Left cardiac atrium (tissue), 4 donors: ENCODE measurements around the gene KIAA1217. TPM values are rescaled to one million over a fixed set of nuclear protein-coding genes. Genes with fewer than 3 reads are reported as not detected.
"Not testable (repeated sequence)": the region's sequence is repeated elsewhere in the genome, so short reads cannot be mapped to it uniquely, and the experiment has no call there.

ENCODE experiments used
- ATAC-seq, 2 donors: fragments of 200-7000 bp; cut with Tn5 transposase; one replicate each; pipeline ENCODE4 v1.9.1; 2020; ENCODE audit warnings: mild to moderate bottlenecking in 2 of 2, moderate library complexity in 2 of 2
- DNase-seq: peaks from one replicate; pipeline ENCODE4 v3.0.0-alpha.2; 2020
- intact Hi-C, 2 donors: fragments of 100-400 bp; cut with DNase I; formaldehyde crosslinking; loops; one replicate each; pipeline versions ENCODE4 v1.14.1 to v1.15.1; 2022 to 2023
- total RNA-seq, 2 donors: library from RNA; stranded (reverse); fragmentation: NEBNext Ultra II Directional; extraction: Animal tissue kit (Norgen Biotek cat#: 25700); gene quantifications; one replicate each; pipeline ENCODE4 v1.2.1, GENCODE V29; 2021
- donor health status: DM: no; HTN: yes; CAD: no.
- donor health status: DM: no; HTN: yes; CAD: no; lungs with severe emphysema.
- donor health status: DM: yes; HTN: yes; CAD: no.
- donor health status: Dilated cardiomyopathy.

Gene KIAA1217
- total RNA-seq, 2 donors from 2014 or later = 19.5 to 32.6 TPM

DNA sequence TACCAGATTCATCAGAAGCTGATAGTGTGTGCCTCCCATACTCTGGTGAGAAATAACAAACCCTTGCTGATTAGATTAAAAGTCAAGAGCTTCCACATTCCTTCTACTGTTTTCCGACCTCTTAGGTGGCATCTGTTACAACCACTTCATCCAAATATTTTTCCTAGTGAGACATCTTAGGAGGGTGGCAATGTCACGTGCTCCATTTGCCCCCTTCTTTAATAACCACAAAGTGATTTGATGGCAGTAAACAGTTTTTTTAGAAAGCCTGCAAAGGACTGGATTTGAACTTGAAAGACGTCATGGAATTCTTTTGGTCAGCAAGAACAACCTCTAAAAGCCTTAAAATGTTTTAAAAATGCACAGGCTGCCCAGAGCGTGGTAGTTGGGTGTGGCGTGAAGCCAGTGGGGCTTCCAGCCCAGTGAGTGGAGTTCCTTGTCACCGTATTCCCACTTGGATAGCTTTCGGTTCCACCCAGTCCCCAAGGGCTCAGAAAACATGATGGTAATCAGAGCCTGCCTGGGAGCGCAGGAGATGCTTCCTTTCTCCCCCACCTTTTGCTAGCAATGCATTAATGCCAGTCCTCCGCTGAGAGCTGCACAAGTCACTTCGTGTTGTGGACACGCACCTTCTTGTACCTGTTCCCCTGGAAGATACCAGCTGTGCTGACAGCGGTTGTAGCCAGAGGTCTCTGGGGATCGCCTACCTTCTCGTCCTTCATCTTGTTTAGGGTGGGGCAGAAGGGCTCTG, 256.4 kb downstream of the KIAA1217 start:
- no peak for ATAC-seq
- intact Hi-C loops = no loop called here
- no peak for DNase-seq

DNA sequence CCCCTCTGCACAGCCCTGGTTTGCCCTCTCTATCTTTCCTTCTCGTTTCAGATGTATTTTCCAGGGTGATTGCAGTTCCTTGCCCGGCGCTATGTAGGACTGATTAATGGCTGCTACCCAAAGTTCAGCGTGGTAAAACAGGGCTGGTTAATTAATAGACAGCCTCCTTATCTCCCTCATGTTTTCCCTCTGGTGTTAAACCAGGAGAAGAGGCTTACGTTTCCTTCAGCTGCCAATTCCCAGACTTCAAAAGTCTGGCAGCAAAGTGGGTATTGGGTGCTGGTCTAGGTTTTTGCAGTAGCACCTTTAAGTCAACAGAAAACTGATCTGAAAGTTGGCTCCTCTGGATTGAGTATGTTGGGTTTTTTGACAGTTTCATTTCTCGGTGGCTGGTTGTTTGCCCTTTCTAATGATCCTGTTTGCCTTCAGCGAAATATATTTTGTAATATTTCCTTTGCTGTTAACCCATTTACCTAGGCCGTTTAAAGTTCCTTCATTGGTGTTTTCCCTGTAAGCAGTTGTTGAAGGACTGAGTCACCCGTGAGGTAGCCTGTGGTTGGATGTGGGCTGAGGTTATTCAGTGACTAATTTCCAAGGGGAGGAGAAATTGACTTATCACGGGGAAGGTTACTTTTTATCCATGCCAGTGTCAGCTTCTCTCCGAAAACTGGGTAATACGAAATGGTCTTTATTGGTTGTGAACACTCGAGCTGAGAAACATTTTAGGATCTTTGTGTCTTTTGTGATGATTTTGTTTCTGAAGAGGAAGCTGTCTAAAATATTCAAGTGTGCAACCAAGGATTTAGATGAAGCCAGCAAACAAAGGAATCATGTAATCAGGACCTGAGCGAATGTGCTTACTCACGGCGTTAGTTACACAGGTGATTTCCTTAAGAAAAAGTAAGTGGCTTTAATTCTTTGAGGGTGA, 257.2 kb downstream of the KIAA1217 start:
- DNase-seq = no peak
- peak in 1 of 2 donors; percentile 87 for ATAC-seq
- intact Hi-C loops = no loop called here

DNA sequence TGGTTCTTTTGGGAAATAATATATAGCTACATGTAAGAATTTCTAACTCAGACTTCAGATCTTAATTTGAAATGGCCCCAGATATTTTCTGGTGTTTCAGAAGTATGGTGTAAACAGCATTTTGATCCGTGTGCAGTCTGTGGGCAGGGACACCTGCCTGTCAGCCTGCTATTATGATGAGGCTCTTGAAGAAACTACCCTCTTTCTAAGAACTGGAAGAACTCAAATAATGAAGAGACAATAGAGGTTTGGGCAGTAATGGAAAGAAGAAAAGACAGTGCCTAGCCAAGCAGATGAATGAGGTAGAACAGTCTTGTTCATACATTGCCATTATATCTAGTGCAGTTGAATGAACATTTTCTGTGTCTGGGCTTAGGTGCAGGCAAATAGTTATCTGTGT, 258.2 kb downstream of the KIAA1217 start:
- ATAC-seq (no peak), DNase-seq (no peak)
- intact Hi-C loops = no loop called here

DNA sequence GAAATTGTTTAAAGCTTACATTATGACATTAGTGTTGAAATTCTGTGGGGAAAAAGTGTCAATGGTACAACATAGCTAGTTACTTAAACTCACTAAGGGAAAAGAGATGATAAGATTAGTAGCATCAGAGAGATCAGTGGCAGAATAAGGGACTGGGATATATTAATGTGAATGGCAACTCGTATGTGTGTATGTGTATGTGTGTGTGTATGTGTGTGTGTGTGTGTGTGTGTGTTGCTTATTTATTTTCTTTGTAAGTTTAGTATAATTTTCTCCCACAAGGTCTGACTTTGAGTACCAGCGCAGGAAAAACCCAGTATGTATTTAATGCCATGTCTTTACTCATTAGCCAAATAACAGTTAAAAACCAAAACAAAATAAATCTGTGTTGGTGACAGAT, 258.7 kb downstream of the KIAA1217 start:
- DNase-seq = no peak
- no peak for ATAC-seq
- intact Hi-C loops = no loop called here

DNA sequence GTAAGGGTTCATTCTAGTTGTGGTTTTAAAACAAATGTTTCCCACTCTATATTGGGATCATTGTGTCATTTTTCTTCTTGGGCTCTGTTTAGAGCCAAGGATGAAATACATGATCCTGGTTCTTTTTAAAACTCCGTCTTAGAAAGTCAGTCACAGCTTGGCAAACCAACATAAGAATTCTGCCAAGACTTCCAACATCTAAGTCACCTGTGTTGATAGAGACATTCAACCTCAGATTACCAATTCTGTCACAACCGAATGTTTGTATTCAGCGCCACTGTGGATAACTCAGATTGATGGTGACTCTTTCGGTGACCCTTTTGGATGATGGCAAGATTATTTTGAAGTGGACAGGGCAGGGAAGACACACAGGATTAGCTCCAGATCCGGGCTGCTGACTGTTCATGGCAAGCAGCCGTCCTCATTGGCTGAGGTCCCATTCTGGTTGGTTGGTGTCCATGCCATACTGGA, 259.4 kb downstream of the KIAA1217 start:
- peak in 1 of 2 donors; percentile 25 for ATAC-seq
- intact Hi-C loops = no loop called here
- DNase-seq = no peak

DNA sequence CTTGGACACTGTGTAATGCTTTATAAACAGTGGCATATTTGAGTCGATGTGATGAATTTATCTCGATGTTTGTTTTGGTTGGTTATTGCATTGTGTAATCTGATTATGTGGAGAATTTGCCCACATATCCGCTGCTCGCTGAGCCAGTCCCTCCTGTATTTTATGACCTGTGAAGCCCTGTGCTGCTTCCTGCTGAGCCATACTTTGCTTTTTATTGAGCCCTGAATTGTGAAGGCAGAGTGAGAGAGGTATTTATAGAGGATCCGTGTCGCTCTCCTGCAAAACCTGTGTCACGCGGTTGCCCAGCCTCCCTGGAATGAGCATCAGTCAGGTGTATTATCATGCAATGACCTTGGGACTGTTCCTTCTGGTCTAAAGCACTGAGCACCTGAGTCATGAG, 261.1 kb downstream of the KIAA1217 start:
- intact Hi-C loops = no loop called here
- ATAC-seq = no peak

DNA sequence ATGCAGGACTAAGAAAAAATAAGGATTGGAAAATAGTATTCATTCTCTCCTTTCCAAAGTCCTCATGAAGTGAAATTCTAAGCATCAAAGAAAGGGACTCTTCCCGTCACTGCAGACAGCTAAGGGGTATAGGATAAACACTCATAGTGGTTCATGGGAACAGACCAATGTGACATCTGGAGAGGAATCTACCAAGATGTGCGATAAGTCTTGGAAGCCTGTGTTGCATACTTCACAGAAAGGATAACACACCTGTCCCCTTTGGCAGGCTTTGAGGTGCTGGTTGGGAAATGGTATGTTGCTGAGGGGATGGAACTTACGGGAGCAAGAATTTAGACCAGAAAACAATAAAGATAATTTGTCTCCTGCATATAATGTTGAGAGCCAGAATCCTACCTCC, 266.7 kb downstream of the KIAA1217 start:
- no peak for DNase-seq
- no peak for ATAC-seq
- intact Hi-C loops = no loop called here

More for the DNA sequence above, 261.1 kb downstream of the KIAA1217 start:
- DNase-seq = no peak

DNA sequence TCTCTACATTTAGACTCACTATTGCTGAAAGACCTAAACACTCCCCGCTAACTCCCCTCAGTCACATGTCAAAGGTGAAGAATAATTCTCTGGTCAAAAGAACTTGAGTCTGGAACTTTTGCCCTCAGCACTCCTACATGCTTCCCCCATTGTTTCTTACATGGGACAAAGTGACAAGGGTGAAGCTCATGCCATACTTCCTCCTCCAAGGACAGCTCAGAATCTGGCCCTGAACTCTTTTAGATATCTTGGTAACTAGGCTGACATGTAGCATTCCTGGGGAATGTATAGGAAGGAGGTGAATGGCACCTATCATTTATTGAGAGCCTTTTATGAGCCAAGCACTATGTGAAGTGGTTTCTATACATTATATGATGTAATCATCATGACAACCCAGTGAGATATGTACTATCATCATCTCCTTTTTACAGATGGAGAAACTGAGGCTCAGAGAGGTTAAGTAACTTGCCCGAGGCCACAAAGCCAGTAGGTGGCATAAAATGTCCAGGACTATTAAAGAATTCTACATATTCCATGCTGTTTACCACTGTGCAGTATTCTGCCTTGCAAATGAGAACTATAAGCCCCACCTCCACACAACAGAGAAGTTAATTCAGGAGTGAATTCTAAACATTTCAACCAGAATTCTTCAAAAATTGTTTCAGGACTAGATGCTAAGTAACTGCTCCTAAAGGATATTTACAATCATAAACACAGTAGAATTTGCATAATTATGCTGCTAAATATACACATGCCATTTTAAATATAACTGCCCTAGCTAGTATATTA, 268.2 kb downstream of the KIAA1217 start:
- no peak for ATAC-seq

DNA sequence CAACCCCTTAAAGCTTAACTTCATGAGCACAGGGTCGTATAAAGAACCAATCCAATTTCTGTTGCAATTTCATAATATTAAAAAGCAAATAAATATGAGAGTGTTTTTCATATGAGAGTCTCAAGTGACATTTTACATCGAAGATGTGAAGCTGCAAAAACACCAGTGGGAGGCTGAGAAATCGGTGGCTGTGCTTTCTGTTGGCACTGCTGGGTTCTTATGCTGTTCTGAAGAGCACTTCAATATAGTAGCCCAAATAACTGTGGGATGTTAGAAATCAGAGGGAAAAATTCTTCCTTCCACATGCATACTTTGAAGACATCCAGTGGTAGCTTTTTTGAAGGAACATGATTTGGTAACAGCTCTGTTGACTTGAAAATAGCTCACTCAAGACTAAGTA, 269.0 kb downstream of the KIAA1217 start:
- DNase-seq = no peak
- intact Hi-C loops = no loop called here
- ATAC-seq = no peak

More for the DNA sequence above, 268.2 kb downstream of the KIAA1217 start:
- no peak for DNase-seq
- intact Hi-C loops = no loop called here

DNA sequence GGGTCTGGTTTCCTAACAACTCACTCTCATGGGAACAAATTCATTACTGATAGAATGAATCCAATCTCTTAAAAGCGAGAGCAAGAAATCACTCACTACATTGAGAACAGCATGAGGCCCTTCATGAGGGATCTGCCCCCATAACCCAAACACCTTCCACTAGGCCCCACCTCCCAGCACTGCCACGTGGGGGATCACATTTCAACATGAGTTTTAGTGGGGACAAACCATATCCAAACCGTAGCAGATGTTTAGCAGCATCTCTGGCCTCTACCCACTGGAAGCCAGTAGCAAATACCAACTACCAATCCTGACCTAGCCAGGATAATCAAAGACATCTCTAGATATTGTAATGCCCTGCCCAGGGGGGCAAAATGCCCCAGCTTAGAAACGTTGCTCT, 270.9 kb downstream of the KIAA1217 start:
- intact Hi-C loops = no loop called here
- ATAC-seq (no peak), DNase-seq (no peak)

DNA sequence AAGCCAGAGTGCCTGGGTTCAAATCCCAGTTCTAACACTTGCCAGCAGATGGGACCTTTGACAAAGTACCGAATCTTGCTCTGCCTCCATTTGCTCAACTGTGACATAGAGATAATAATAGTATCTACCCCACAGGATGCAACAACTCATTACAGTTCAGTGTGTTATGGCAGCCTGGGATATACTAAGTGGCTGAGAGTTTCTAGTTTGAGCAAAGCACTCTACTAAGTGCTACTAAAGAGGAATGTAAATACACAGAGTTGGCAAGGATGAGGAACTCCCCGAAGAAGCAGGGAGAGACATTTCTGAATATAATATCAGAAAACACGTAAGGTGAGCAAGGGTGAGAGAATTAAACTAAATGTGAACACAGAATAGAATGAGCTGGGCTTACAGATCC, 271.5 kb downstream of the KIAA1217 start:
- intact Hi-C loops = no loop called here
- ATAC-seq = no peak

DNA sequence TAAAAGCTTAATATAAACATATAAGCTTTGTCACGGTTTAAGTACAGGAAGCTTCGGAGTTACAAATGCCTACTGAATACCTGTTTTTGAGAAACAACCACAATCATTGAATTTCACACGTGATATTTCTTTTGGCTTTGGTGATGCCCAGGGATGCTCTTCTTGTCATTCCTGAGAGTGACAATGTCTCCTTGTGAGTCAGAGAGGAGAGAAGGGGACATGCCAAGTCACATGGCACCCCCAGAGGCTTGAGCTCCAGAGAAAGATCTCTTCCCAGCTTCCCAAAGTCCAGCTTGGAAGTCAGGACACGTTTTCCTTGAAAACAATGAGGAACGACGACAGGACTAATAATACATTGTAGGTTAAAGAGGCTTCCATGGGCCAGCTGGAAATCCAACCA, 272.3 kb downstream of the KIAA1217 start:
- ATAC-seq = no peak
- no peak for DNase-seq
- intact Hi-C loops = no loop called here

More for the DNA sequence above, 271.5 kb downstream of the KIAA1217 start:
- no peak for DNase-seq

DNA sequence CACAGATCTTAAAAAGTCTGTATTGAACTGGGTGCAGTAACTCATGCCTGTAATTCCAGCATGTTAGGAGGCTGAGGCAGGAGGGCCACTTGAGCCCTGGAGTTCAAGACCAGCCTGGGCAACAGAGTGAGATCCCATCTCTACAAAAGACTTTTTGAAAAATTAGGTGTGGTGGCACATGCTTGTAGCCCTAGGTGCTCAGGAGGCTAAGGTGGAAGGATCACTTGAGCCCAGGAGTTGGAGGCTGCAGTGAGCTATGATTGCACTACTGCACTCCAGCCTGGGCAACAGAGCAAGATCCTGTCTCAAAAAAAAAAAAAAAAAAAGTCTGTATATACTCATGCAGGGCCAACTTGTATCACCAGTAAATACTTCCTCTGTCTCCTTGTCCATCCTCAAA, 273.8 kb downstream of the KIAA1217 start:
- DNase-seq, intact Hi-C loops, ATAC-seq: not testable (repeated sequence)

DNA sequence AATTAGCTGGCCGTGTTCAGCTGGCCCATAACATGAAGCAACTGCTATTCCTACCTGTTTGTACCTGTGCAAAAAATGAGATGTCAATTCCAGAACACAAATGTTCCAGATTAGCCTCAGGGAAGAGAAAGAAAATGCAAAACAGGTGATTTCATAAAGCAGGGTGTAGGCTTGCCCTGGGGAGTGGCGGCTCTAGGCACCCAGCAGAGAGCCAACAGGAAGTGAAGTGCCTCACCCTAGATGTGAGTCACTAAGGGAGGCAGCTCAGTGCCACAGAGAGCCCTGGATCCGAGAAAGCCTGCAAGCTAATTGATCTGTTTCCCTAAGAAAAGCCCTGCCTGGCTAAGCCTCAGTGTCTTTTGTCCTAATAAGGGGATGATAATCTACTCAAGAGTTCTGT, 274.8 kb downstream of the KIAA1217 start:
- DNase-seq = peak; percentile 31
- ATAC-seq = peak; percentile 46 to 95
- intact Hi-C loops = no loop called here

DNA sequence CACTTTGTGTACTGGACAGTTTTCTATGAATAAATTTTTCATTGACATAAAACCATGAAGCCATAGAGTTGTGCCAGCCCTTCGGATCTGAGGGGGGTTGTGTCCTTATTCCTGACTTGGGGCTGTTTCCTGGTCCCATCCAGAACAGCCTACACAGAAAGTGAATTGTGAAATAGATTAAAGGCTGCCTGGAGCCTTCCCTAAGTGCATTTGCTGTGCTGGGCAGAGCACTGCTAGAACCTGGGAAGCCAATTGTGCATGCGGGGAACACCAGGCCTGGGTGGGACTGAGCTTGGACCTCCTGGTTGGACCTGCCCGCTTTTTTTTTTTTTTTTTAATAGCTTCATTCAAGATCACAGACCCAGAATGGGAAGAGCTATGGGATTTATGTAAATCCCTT, 275.8 kb downstream of the KIAA1217 start:
- no peak for DNase-seq
- intact Hi-C loops = no loop called here
- ATAC-seq = no peak

DNA sequence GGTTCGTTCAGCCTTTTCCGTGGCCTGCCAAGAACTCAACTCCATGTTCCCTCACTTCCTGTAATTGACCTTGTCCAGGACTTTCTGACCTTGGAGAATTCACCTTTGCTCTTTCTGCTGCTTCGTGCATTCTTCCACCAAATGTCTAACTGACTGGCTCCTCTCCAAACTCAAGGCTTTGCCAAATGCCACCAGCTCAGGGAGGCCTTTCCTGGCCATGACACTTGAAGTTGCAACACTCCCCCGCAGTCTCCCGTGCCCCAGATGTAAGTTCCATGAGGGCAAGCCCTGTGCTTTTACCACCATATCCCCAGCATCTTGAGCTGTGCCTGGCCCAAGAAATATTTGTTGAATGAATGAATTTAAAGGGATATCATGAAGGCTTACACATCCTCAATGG, 276.4 kb downstream of the KIAA1217 start:
- DNase-seq (no peak), ATAC-seq (peak in 1 of 2 donors; percentile 16)
- intact Hi-C loops = no loop called here

DNA sequence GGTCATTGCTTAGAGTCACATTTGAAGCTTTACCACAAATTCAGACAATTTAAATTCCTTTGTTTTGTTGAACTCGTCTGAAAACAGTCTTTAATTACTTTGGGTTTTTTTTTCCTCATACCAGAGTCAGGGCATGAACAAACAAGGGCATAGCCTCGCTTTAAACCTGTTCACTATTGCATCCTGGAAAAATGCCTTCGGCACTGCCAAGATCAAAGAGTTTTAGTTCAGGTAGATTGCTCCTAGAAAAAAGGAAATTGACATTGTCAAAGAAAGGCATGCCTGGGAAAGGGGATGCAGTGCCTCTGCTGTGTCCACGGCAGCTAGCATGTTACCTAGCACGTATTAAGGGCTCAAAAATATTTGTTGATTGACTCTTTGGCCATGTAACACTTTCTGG, 279.7 kb downstream of the KIAA1217 start:
- DNase-seq (no peak), ATAC-seq (no peak)
- intact Hi-C loops = no loop called here

DNA sequence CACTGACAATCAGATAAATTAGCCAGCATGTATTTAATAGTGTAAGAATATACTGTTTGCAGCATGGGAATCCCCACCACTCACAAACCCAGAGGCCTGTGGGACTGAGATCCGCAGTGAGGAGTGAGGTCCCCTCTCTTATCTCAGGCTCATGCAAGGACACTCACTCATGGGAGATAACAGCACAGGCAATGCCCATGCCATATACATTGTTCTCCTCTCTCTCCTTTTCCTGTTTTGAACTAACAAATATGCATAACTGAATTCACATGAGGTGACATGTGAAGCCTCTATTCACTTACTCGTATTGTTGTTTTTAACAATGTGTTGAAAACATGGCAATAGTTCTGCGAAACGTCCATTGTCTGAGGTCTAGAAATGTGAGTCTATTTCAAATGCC, 284.2 kb downstream of the KIAA1217 start:
- intact Hi-C loops = no loop called here
- DNase-seq = no peak
- no peak for ATAC-seq

DNA sequence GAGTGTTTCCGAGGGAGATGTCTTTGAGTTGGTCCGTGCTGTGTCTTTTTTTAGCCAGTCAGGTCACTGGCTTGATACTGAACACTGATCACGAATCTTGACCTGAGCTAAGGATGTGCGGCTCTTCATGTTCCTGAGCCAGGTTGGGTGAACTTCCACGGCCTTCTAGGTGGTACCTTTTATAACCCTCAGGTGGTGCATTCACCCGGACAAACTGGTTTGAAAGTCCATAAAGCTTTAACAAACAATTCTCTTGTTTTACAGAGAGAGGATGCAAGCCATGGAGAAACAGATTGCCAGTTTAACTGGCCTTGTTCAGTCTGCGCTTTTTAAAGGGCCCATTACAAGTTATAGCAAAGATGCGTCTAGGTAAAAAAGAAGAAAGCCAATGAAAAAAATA, 285.3 kb downstream of the KIAA1217 start:
- intact Hi-C loops = no loop called here
- ATAC-seq = no peak

More for the DNA sequence above, 285.3 kb downstream of the KIAA1217 start:
- no peak for DNase-seq
